DOHH2 (cell line): ENCODE results near the gene C16orf89.

Source experiments
- CTCF ChIP-seq: fragments of 200-600 bp; sonication (generic); IDR thresholded peaks from one replicate; pipeline ENCODE4 v1.5.1; 2014; ENCODE audit warnings: antibody characterized with exemption, mild to moderate bottlenecking, low read depth, low read length; ENCODE audit not compliant: poor library complexity, severe bottlenecking
- EZH2phosphoT487 ChIP-seq: fragments of 200-600 bp; sonication (generic); IDR thresholded peaks from 2 replicates; pipeline ENCODE4 v1.6.1; 2017; ENCODE audit warnings: borderline replicate concordance, mild to moderate bottlenecking, antibody characterized with exemption, low read length, moderate library complexity, mixed read lengths

- TF ChIP-seq CTCF (no peak), EZH2phosphoT487 (no peak)
Measured at GRCh38 chr16:5000573-5001001, 65.2 kb downstream of the C16orf89 start.
